ENCODE data around the gene DCXR.

GRCh38 chr17:82007228-82007494 is 30.3 kb downstream of the DCXR start:
- TF ChIP-seq CTCF (IDR thresholded peaks at IDR 0.05), result no peak
- TF ChIP-seq POLR2A (IDR thresholded peaks at IDR 0.05), result no peak
- no peak for TF ChIP-seq EP300 (IDR thresholded peaks at IDR 0.05; ENCODE audit: low read depth)

Data from transverse colon (tissue), 3 donors.